Hepatocyte (in vitro differentiated cells): Measurements from ENCODE around the gene RCAN2. TPM values are rescaled to one million over a fixed set of nuclear protein-coding genes. Genes with fewer than 3 reads are reported as not detected.

ENCODE experiments used
- DNase-seq: peaks from one replicate; pipeline ENCODE4 v3.0.0-alpha.2; 2016; ENCODE audit warnings: low spot score
- H2AFZ ChIP-seq: fragments of 200-600 bp; sonication (generic); 2 replicates; pipeline ENCODE4 v1.6.0; 2016; ENCODE audit warnings: antibody characterized with exemption, mild to moderate bottlenecking
- H3K27ac ChIP-seq: fragments of 200-600 bp; sonication (generic); 2 replicates; pipeline ENCODE4 v1.5.1; 2016; ENCODE audit warnings: mild to moderate bottlenecking
- H3K27me3 ChIP-seq: fragments of 200-600 bp; sonication (generic); 2 replicates; pipeline ENCODE4 v1.6.1; 2016
- H3K36me3 ChIP-seq: fragments of 200-600 bp; sonication (generic); replicated peaks from 2 replicates; pipeline ENCODE4 v1.5.1; 2016; ENCODE audit warnings: low read depth; ENCODE audit not compliant: insufficient read depth
- H3K4me1 ChIP-seq: fragments of 200-600 bp; sonication (generic); 2 replicates; pipeline ENCODE4 v1.5.1; 2016; ENCODE audit warnings: mild to moderate bottlenecking, moderate library complexity; ENCODE audit not compliant: insufficient read depth
- H3K4me2 ChIP-seq: fragments of 200-600 bp; sonication (generic); 2 replicates; pipeline ENCODE4 v1.6.0; 2016
- H3K4me3 ChIP-seq: fragments of 200-600 bp; sonication (generic); 2 replicates; pipeline ENCODE4 v1.5.1; 2016; ENCODE audit warnings: mild to moderate bottlenecking
- H3K79me2 ChIP-seq: fragments of 200-600 bp; sonication (generic); 2 replicates; pipeline ENCODE4 v1.6.0; 2017; ENCODE audit warnings: mild to moderate bottlenecking
- H3K9me2 ChIP-seq: fragments of 200-600 bp; sonication (generic); replicated peaks from 2 replicates; pipeline ENCODE4 v1.6.0; 2017; ENCODE audit warnings: mild to moderate bottlenecking; ENCODE audit not compliant: insufficient read depth
- H3K9me3 ChIP-seq: fragments of 200-600 bp; sonication (generic); 2 replicates; pipeline ENCODE4 v1.5.1; 2016; ENCODE audit warnings: low read depth, mild to moderate bottlenecking
- H4K20me1 ChIP-seq: fragments of 200-600 bp; sonication (generic); 2 replicates; pipeline ENCODE4 v1.6.0; 2016; ENCODE audit warnings: mild to moderate bottlenecking; ENCODE audit not compliant: insufficient read depth, poor library complexity, severe bottlenecking
- CTCF ChIP-seq: fragments of 200-600 bp; sonication (generic); IDR thresholded peaks from 2 replicates; pipeline ENCODE4 v1.5.1; 2016; ENCODE audit warnings: antibody characterized with exemption, mild to moderate bottlenecking; ENCODE audit not compliant: poor library complexity
- EZH2 ChIP-seq: fragments of 200-600 bp; sonication (generic); IDR thresholded peaks from 2 replicates; pipeline ENCODE4 v1.6.1; 2016; ENCODE audit warnings: antibody characterized with exemption, mild to moderate bottlenecking, borderline replicate concordance
- EZH2phosphoT487 ChIP-seq: fragments of 200-600 bp; sonication (generic); IDR thresholded peaks from one replicate; pipeline ENCODE4 v1.6.1; 2018; ENCODE audit warnings: antibody characterized with exemption, mild to moderate bottlenecking, low read depth, moderate library complexity; ENCODE audit not compliant: unreplicated experiment, severe bottlenecking
- WGBS: methylation state at CpG from one replicate; pipeline ENCODE4 v1.1.6; 2016; ENCODE audit warnings: low lambda C conversion rate; ENCODE audit errors: missing lambda C conversion rate; 5-methylcytosine and 5-hydroxymethylcytosine counted together
- polyA plus RNA-seq: library from polyadenylated mRNA; unstranded; fragments of >200 nt; fragmentation: Nextera tagmentation; extraction: Ambion mirVana; gene quantifications from 2 replicates; pipeline ENCODE4 v1.2.1, GENCODE V29; 2016
- total RNA-seq: library from RNA; depleted of rRNA; stranded (reverse); fragments of >200 nt; gene quantifications from 2 replicates; pipeline ENCODE4 v1.2.3, GENCODE V29; 2014

Gene RCAN2
- total and polyA plus RNA-seq, 2 experiments from 2014 or later = 5.0 to 6.6 TPM

DNA sequence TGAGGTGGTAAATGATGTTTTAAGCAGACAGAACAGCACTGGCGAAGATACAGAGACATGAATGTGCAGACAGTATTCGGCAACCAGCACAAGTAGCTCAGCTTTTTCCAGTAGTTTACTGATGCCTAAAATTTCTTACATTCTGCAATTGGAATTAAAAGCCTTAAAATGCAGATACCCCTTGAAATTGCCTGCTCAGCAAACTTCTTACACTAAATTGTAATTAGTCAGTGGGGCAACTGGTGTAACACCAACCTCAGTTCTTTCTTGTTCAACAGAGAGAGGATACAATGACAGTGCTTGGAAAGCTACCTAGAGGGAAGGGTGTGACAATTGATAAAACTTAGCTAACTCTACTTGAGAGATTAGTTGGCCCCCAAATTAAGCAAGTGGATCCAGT is 199.4 kb downstream of the RCAN2 start:
- H3K36me3 ChIP-seq = no peaks in the 10 kb centered on the region
- no peaks in the 10 kb centered on the region for H3K27me3 ChIP-seq
- no peak for TF ChIP-seq EZH2phosphoT487
- TF ChIP-seq EZH2 = no peak
- no peak for TF ChIP-seq CTCF
- no peaks in the 10 kb centered on the region for H4K20me1 ChIP-seq
- no peak overlapping the region for H3K27ac ChIP-seq
- WGBS = 94% methylated on average over 2 of the region's 2 CpGs
- no peak overlapping the region for H2AFZ ChIP-seq
- no peak for DNase-seq
- no peaks in the 10 kb centered on the region for H3K79me2 ChIP-seq
- peaks cover 5% of the 10 kb centered on the region for H3K4me1 ChIP-seq
- no peak overlapping the region for H3K4me2 ChIP-seq
- no peaks in the 10 kb centered on the region for H3K9me3 ChIP-seq
- no peaks in the 10 kb centered on the region for H3K9me2 ChIP-seq
- H3K4me3 ChIP-seq = no peak overlapping the region

GRCh38 chr6:46291275-46291633 is 200.0 kb downstream of the RCAN2 start:
- no peaks in the 10 kb centered on the region for H4K20me1 ChIP-seq
- no peaks in the 10 kb centered on the region for H3K9me3 ChIP-seq
- 34% methylated on average over 2 of the region's 2 CpGs for WGBS
- DNase-seq = no peak
- TF ChIP-seq EZH2phosphoT487 = no peak
- TF ChIP-seq EZH2 = no peak
- TF ChIP-seq CTCF = no peak
- H3K36me3 ChIP-seq = no peaks in the 10 kb centered on the region
- no peaks in the 10 kb centered on the region for H3K79me2 ChIP-seq
- peaks cover 5% of the 10 kb centered on the region for H3K4me1 ChIP-seq
- no peak overlapping the region for H3K4me2 ChIP-seq
- no peaks in the 10 kb centered on the region for H3K27me3 ChIP-seq
- no peak overlapping the region for H3K4me3 ChIP-seq
- H2AFZ ChIP-seq = no peak overlapping the region
- no peak overlapping the region for H3K27ac ChIP-seq
- no peaks in the 10 kb centered on the region for H3K9me2 ChIP-seq

GRCh38 chr6:46290421-46291274 is 200.6 kb downstream of the RCAN2 start:
- DNase-seq = no peak
- no peak overlapping the region for H3K4me3 ChIP-seq
- H3K36me3 ChIP-seq = no peaks in the 10 kb centered on the region
- H3K27ac ChIP-seq = no peak overlapping the region
- WGBS = 82% methylated on average over 4 of the region's 4 CpGs
- TF ChIP-seq EZH2 (no peak), EZH2phosphoT487 (no peak), CTCF (no peak)
- no peak overlapping the region for H3K4me2 ChIP-seq
- no peaks in the 10 kb centered on the region for H3K9me3 ChIP-seq
- no peak overlapping the region for H2AFZ ChIP-seq
- no peaks in the 10 kb centered on the region for H3K9me2 ChIP-seq
- no peaks in the 10 kb centered on the region for H3K79me2 ChIP-seq
- H3K27me3 ChIP-seq = no peaks in the 10 kb centered on the region
- H4K20me1 ChIP-seq = no peaks in the 10 kb centered on the region
- peaks cover 5% of the 10 kb centered on the region for H3K4me1 ChIP-seq
